ENCODE results near the gene SLC4A2. TPM values are rescaled to one million over a fixed set of nuclear protein-coding genes. Genes with fewer than 3 reads are reported as not detected.

SLC4A2 gene
- total and polyA plus RNA-seq, 2 of the 8 experiments (the other 6 are each of a cell fraction or from before 2014, with no cell fraction given): 72.6 to 147 TPM

- H3K4me2 ChIP-seq (ENCODE audit: insufficient read depth in 1 of 2, low read depth in 2 of 2, low read length in 2 of 2): no peak overlapping the region; a peak in 1 of 4 replicates
- H2BK12ac ChIP-seq (ENCODE audit: low read depth, low read length): no peak overlapping the region
- no peak overlapping the region for H2BK20ac ChIP-seq (ENCODE audit: low read length)
- H3K18ac ChIP-seq (ENCODE audit: extremely low read depth, low read length): no peak overlapping the region
- no peak overlapping the region for H3K27ac ChIP-seq (ENCODE audit: low read depth, low read length)
- 93% methylated on average over 27 of the region's 27 CpGs; no CpG with 5 or more reads in 1 of the 2 experiments for WGBS, 2 experiments (ENCODE audit: extremely low coverage in 1 of 2, insufficient coverage in 1 of 2, insufficient read length in 1 of 2, insufficient replicate concordance in 2 of 2, low coverage in 1 of 2, low lambda C conversion rate in 2 of 2, missing lambda C conversion rate in 1 of 2)
- no peak overlapping the region for H3K14ac ChIP-seq (ENCODE audit: insufficient read length)
- peaks cover 0 to 23% (median 4%) of the 10 kb centered on the region in 4 experiments; a peak in 2 of 8 replicates for H3K36me3 ChIP-seq (ENCODE audit: control insufficient read depth in 2 of 4, insufficient read depth in 4 of 4, low read length in 3 of 4)
- ChIA-PET CTCF (ENCODE audit: partially characterized antibody) (interaction anchor here (0.6 to 22.4 kb wide), 20 partner anchors 9 to 129 kb away, joined by 3 to 448 read pairs (median 4); partner anchors contain the start of genes AGAP3, CDK5, SLC4A2 and TMUB1), POLR2A (ENCODE audit: partially characterized antibody) (interaction anchor here (1.0 to 2.6 kb wide), 4 partner anchors 14 to 36 kb away, joined by 3 to 7 read pairs (median 5); partner anchors contain the start of gene FASTK)
- H3K79me1 ChIP-seq (ENCODE audit: low read depth, low read length): peaks cover 5% of the 10 kb centered on the region
- no peak overlapping the region for H3K56ac ChIP-seq (replicated peaks; ENCODE audit: insufficient read length, low read depth, low read length)
- DNase-seq (ENCODE audit: low read depth in 1 of 2, low spot score in 2 of 2) (no peak), FAIRE-seq (no peak)
- H3K4me1 ChIP-seq (replicated peaks in 1 of 4; ENCODE audit: control insufficient read depth in 3 of 4, insufficient read depth in 4 of 4, low read length in 3 of 4): peaks cover 0 to 23% (median 15%) of the 10 kb centered on the region in 4 experiments; a peak in 6 of 7 replicates
- peaks cover 41 to 55% of the 10 kb centered on the region in 2 experiments for H4K20me1 ChIP-seq (replicated peaks in 1 of 2; ENCODE audit: control insufficient read depth in 1 of 2, insufficient read depth in 2 of 2, low read length in 2 of 2)
- no peak overlapping the region for H4K91ac ChIP-seq (replicated peaks; ENCODE audit: insufficient read length, low read length)
- H2BK15ac ChIP-seq (ENCODE audit: low read length): no peak overlapping the region
- 0 out of 2 replicates have a peak overlapping the region, but pooled peaks have one; percentile 24 for H2AK5ac ChIP-seq (ENCODE audit: low read depth, low read length)
- TF ChIP-seq ATF2 (IDR thresholded peaks at IDR 0.05; ENCODE audit: low read length): no peak
- no peak for TF ChIP-seq CTBP2 (IDR thresholded peaks at IDR 0.05; ENCODE audit: borderline replicate concordance, insufficient read depth, insufficient read length, low read length)
- TF ChIP-seq CBX8 (IDR thresholded peaks at IDR 0.05; ENCODE audit: borderline replicate concordance, low read depth, low read length): no peak
- TF ChIP-seq RFX5 (IDR thresholded peaks at IDR 0.05; ENCODE audit: borderline replicate concordance, low read depth, low read length): no peak
- TF ChIP-seq POLR2A (IDR thresholded peaks at IDR 0.05; ENCODE audit: control extremely low read depth in 1 of 2, low read depth in 2 of 2, low read length in 2 of 2): no peak
- H3K4me3 ChIP-seq (ENCODE audit: extremely low read depth in 1 of 4, insufficient read depth in 2 of 4, low read depth in 3 of 4, low read length in 4 of 4): no peak overlapping the region
- no peaks in the 10 kb centered on the region for H3K9me3 ChIP-seq (ENCODE audit: insufficient read depth in 2 of 2, low read depth in 1 of 2, low read length in 1 of 2)
- H4K5ac ChIP-seq (ENCODE audit: insufficient read length, low read depth, low read length): no peak overlapping the region
- H3K9ac ChIP-seq (replicated peaks in 1 of 4; ENCODE audit: extremely low read depth in 1 of 4, low read depth in 3 of 4, low read length in 3 of 4): no peak overlapping the region
- H2BK5ac ChIP-seq (ENCODE audit: low read depth, low read length): no peak overlapping the region
- no peak overlapping the region for H2BK120ac ChIP-seq (replicated peaks; ENCODE audit: low read depth, low read length)
- H4K8ac ChIP-seq (ENCODE audit: extremely low read depth, insufficient read depth, low read length): no peak overlapping the region
- H3K4ac ChIP-seq (replicated peaks; ENCODE audit: insufficient read length, low read depth, low read length): no peak overlapping the region
- H2AFZ ChIP-seq (ENCODE audit: low read length): no peak overlapping the region
- H3K23me2 ChIP-seq (ENCODE audit: low read depth, low read length): peaks cover 7% of the 10 kb centered on the region
- H3K79me2 ChIP-seq (ENCODE audit: control insufficient read depth in 1 of 2, insufficient read depth in 2 of 2, low read length in 2 of 2): peaks cover 0 to 13% of the 10 kb centered on the region in 2 experiments; a peak in 2 of 4 replicates
- H3K27me3 ChIP-seq (replicated peaks in 1 of 4; ENCODE audit: control insufficient read depth in 3 of 4, extremely low read depth in 1 of 4, insufficient read depth in 3 of 4, low read length in 3 of 4): peaks cover 0 to 15% (median 9%) of the 10 kb centered on the region in 4 experiments; a peak in 3 of 7 replicates
- no peak overlapping the region for H3K23ac ChIP-seq (ENCODE audit: insufficient read length)
Measured at GRCh38 chr7:151116603-151117440, 57.4 kb downstream of the SLC4A2 start.

Measured in H1 (cell line).